GM18511 (cell line): ENCODE results near the gene ANKRD13A.
A peak's percentile ranks its signal among the peaks of the same experiment; 100 is the strongest.

Experiments used
- ATAC-seq: cut with Tn5 transposase; IDR thresholded peaks from one replicate; pipeline ENCODE4 v1.9.1; 2021; ENCODE audit warnings: mild to moderate bottlenecking, moderate library complexity; ENCODE audit not compliant: unreplicated experiment

Gene ANKRD13A

DNA sequence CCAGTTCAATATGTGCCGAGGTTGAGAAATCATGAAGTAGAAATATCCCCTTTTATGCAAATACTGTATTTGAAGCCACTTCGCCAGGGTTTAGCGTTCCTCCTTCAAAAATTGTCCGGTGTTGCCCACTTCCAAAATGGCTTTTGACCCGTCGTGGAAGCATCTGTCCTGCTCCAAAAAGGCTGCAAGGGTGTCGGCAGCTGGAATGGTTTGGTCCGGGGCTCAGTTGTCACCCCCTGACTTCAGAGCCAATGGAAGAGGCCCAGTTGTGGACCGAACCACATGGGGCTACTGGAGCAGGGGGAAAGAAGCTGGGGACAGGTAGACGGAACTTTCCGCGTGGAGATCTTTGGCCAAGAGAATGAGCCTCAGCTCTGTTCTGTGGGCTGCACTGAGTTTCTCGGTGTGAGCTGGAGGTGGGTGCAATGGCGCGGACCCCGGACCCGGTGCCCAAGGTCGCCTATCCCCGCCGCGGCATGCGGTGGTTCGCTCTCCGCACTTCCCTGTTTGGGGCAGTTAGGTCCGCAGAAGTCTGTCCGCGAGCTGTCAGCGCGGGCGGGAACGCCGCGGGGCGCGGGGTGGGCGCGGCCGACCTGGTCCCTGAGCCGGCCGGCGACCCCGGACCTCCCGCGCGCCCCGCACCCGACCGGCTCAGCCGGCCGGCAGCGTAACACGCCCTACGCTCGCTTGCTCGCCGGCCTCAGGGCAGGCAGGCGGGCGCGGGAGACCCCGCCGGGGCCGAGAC lies at the start of gene ANKRD13A:
Gene ANKRD13A (plus strand): TSS at position 527 of the 745 bp plus-strand sequence. CDS start 259 bp downstream, outside the sequence.
- peak; percentile 59 for ATAC-seq

DNA sequence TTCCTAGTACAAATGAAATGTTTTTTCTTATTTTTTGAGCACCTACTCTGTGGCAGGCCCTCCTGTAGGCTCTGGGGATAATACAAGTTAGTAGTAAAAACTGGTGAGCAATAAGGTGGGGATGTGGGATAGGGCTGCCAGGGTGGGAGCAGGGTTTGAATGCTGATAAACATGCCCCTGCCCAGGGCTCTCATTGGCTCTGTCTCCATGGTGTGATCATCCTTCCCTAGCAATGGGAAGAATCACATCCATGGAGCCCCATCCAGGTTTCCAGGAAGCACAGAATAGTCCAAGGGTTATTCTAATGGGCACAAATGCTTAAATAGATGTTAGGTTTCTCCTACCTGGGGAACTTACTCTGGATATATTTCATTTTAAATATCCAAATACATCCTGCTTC lies 48.6 kb upstream of the ANKRD13A start:
- ATAC-seq: no peak

DNA sequence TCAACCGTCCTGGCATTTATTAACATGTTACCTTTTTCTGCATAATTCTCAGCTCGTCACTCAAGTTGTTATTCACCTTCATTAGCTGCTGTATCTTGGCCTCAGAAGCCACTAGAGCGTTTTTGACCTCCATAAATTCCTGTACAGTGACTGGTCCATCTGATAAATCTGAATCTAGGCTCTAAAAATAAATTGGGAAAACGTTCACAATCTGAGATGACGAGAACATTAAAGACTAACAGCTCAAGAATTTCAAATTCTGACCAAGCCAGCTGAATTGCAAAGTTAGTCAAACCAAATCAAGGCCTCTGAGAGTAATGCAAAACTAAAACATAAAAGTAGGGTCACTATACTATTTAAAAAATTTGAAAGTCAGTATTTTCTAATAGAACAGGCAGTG lies 48.1 kb upstream of the ANKRD13A start:
- ATAC-seq: no peak

DNA sequence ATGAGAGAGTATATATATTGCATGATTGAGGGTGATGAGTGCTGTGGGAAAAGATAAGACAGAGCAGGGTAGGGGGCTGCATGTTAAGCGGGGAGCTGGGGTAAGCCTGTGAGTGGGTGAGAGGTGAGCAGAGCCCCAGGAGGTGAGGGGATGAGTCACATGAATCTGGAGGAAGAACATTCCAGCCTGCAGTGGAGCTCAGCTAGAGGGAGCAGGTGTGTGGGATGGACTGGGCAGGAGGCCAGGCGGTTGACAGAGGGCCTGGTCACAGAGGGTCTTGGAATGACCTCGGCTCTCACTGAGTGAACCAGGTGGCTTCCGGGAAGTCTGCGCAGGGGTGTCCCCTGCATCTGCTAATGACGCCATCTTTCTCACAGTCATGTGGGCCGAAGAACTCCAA lies 47.5 kb upstream of the ANKRD13A start:
- ATAC-seq: no peak

DNA sequence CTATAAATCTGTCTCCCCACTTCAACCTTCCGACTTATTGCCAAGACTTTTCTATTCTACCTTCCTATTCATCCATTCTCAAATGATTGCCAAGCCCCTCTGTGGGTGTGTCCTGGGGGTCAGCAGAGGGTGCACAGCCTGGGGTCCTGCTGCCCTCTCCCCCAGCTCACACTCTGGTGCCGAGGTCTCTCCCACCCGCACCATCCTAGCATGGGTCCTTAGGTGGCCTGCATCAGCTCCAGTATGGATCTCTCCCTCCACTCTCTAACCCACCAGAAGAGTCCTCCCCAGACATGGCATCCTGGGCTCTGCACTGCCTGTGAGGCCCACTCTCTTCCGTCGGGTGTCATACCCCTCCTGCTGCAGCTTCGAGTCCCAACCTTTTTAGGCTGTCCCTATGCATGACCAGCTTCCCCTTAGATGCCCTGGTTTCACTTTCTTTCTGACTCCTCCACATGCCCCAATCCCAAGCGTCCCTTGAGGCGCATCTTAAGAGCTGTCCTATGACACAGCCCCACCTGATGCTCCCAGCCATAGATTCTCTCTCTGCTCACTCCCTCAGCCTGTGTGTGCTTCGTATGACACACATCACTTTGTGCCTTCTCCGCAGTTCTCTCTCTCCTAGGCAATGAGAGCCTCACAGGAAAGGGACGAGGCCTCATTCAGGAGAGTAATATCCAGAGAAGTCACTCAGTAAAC lies 46.9 kb upstream of the ANKRD13A start:
- ATAC-seq: no peak

DNA sequence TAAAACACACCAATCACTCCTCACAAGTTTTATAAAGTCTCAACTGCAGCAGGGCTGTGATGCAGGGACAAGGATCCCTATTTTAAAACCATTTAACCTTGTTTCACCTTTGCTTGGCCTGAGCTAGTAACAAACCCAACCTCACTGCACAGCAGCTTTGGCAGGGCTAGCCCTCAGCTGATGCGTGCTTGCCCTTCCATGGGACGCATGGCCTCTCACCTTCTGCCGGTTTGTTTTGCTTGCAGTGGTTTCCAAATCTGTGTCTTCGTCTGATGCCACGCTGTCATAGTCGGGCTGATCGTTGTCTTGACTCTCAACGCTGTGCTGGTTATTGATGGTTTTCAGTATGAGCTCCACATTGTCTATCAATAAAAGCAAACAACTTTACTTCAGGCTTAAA lies 46.4 kb upstream of the ANKRD13A start:
- ATAC-seq: no peak

DNA sequence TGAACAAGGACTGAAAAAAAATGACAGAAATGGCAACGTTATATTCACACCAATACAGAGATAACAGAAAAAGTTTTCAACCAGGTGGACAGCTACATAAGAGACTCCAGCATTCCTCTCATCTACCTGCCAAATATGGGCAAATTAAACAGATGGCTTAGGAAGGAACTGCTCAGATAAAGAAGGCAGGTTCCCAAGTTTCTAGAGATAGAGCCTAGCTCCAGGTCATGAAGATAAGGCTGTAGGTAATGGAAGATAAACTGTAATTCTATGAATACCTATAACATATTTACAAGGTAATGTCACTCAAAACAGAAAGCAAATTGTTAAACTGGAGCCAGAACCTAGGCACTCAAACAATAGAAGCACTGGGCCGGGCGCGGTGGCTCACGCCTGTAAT lies 45.6 kb upstream of the ANKRD13A start:
- ATAC-seq: no peak

DNA sequence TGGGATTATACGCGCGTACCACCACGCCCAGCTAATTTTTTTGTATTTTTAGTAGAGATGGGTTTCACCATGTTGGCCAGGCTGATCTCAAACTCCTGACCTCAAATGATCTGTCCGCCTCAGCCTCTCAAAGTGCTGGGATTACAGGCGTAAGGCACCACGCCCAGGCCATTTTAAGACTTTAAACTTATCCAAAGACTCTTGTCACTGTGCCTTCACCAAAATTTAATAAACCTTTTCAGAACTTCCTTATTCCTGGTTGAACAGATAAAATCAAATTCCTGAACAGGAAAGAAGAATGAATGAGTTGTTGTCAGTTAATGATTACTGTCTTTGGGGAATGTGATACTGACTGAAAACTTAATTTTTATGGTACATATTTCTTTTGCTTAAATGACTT lies 40.9 kb upstream of the ANKRD13A start:
- no peak for ATAC-seq

DNA sequence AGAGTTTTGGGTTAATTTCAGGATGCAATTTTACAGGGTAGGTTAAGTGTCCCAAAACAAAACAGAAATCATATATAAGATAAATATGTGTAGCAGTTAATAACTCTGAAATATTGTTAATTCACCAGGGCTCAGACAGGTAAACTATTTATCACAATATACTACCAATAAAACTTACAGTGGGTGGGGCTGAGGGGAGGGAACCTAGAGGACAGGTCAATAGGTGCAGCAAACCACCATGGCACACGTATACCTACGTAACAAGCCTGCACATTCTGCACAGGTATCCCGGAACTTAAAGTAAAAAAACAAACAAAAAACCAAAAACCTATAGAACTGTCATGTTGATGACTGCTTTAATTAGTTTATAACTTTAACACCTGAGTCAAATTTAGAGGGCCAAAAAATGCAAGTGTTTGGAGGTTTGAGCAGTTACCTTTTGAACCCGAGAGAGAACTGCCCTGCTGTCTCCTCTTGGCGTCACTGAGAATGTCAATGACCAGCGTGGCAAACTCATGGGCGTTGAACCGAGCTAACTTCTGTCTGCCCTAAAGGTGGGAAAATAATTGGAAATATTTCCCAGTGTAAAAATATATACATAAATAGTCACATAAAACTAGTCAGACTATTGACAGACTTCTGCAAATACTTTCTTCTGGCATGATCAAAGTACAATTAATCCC lies 39.7 kb upstream of the ANKRD13A start:
- no peak for ATAC-seq

DNA sequence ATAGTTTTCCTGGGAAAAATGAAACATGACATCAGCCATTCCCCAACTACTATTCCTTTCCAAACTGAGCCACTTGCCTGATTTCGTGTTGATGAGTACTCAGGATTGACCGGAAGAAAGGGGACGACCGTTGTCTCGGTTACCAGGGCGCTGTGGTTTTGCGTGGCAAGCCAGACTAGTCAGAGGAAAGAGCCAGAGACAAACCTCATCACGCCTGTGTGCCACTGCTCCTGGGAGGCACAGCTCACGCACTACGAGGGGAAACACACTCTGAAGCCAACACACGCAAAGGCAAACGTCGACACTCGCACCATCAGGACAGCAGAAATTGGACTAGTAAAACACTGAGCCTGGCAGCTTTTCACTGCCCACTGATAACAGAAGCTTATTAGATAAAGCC lies 38.0 kb upstream of the ANKRD13A start:
- ATAC-seq: no peak

DNA sequence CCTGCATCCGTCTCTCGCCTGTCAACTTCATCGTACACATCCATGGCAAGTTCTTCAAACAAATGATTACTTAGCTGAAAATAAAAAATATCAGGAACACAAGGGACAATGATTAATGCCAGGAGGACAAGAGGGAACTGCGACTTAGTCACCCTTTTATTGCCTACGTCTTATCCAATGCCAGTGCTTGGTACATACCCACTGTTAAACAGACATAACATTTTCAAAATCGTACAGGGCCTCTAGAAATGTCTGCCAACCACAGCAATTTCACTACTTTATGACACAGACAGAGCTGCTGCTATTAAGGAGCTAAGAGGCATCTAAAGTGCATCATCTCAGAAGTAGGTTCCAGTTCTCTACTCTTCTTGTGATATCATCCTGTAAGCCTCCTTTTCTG lies 37.6 kb upstream of the ANKRD13A start:
- no peak for ATAC-seq

DNA sequence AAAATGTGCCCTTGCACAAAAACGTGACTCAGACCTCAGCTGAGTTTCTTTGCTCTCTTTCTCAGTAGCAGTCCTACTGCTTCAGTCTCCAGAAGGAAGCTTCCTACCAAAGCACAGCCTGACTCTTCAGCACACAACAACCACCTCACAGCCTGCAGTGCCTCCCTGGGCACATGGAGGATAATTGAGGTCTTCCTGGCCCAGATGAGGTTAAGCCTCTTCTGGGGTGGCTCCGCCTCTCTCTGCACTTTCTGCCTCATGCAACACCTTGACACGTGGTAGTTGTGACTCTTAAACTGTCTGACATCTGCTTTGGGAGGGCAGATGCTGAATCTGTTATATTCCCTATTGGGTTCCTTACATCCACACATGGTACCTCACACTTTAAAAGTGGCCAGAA lies 36.8 kb upstream of the ANKRD13A start:
- ATAC-seq: no peak

DNA sequence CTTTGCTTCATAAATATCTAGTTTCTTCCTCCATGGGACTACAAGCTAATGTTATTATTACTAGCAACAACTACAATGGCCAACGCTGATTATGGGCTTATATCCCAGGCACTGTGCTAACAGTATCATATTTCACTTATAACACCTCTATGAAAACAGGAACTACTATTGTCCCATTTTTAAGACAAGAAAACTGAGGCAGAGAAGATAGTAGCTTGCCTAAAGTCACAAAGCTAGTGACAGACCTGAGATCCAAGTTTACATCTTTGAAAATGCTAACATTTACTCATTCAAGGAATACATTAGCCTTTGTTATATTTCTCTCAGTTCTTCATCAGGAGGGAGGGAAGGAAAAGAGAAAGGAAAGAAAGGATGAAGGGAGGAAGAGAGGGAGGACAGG lies 35.9 kb upstream of the ANKRD13A start:
- ATAC-seq: no peak

DNA sequence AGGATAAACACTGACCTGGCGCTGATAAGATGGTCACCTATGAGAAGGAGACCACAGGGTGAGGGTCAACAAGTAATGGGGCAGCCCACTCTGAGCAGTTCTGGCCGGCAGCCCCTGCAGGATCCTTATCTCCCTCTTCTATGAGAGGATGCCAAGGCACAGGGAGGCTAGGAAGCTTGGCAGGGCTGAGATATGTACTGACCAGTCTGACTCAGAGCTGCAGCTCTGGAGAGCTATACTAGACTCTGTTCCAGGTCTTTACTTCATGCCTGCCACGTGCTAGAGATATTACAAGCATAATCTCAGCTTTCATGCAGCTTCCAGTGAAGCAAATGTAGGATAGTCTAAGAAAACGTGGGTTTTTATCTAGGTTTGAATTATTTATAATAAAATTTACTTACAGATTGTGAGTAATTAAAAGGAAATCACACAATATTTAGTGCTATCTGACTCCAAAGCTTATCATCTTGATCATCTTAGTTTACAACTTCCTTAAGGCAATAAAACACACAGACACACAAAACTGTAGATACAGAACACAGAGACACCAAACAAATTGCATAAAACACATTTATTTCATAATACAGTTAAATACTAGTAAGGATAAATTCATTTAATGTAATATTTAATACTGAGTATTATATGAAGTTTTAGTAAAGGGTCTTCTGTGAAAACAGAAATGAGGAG lies 35.3 kb upstream of the ANKRD13A start:
- ATAC-seq: no peak

DNA sequence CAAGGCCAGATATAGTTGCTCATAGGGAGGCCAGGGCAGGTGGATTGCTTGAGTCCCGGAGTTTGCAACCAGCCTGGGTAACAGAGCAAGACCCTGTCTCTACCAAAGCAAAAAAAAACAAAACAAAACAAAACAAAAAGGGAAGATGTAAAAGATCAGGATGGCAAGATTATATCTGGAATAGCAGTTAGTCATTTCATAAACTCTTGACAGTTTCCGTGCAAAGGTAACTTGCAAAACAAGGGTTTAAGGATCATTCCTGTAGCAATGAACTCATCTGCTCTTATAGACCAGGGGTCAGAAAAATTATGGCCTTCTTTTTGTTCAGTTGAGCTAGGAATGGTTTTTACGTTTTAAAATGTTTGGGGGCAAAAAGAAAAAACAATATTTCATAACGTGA lies 32.7 kb upstream of the ANKRD13A start:
- ATAC-seq: no peak

DNA sequence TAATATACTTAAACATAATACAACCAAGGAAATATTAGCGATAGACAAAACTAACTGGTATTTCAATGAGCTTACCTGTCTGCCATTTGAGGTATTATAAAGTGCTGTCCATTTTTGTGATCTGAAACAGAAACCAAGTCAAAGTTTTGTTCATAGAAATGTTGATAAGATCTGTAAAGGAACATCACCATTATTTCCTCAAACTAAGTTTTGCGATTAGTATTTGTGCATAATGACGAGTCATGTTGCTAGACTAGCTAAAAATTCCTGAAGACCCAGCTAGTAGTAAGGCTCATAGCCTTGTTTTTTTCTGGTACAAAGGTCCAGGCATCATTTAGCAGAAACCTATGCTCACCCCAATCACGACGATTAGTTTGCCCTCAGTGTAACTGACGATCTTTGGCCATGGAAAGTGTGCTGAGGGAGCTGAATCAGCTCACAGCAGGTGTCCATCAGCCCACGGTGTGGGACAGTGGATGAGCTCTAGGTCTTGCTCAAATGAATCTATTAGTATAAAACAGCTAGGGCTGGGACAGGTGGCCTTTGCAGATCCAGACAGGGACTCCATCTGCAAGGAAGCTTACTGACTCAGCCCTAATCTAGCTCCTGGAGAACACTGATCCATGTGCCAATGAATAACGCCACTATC lies 31.7 kb upstream of the ANKRD13A start:
- no peak for ATAC-seq

DNA sequence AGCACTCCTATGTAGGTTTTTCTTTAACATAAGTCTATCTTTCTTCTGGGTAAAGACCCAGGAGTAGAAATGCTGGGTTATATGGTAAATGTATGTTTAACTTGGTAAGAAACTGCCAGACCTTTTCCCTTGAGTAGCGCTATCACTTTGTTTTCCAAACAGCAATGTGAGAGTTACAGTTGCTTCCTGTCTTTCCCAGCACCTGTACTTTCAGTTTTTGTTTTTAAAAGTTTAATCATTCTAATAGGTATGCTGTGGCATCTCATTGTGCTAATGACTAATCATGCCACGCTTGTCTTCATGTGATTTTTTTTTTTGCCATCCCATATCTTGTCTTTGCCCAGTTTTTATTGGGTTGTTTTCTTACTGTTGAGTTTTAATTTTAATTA lies 31.2 kb upstream of the ANKRD13A start:
- no peak for ATAC-seq

DNA sequence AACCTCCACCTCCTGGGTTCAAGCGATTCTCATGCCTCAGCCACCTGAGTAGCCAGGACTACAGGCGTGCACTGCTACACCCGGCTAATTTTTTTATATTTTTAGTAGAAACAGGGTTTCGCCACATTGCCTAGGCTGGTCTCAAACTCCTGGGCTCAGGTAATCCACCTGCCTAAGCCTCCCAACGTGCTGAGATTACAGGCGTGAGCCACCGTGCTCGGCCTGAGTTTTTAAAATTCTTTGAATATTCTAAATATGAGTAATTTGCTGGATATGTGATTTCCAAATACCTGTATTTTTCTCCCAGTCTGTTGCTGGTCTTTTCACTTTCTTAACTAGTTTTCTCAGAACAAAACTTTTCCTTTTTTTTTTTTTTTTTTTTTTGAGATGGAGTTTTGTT lies 30.4 kb upstream of the ANKRD13A start:
- ATAC-seq: no peak

DNA sequence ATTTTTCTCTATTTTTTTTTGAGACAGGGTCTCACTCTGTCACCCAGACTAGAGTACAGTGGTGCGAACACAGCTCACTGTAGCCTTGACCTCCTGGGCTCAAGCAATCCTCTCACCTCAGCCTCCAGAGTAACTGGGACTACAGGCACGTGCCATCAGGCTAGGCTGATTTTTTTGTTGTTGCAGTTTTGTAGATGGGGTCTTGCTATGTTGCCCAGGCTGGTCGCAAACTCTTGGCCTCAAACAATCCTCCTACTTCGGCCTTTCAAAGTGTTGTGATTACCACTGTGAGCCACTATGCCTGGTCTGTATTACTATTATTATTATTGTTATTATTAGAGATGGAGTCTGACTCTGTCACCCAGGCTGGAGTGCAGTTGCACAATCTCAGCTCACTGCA lies 26.4 kb upstream of the ANKRD13A start:
- ATAC-seq: no peak

DNA sequence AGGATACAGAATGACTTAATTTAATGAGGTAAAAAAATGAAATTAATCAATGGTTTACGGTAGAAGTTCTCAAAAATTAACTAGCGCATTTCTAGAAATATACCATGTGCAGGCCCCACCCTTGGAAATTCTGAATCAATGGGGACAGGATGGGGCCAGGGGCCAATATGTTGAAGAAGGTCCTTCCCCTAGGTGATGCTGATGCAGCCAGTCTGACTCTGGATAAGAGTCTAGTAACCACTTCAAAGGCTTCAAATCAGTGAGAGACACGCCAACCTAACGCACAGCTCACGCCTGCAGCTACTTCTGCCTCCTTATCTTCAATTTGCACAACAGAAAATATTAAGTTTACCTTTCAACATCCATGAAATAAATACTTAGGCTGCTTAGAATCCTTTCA lies 17.9 kb upstream of the ANKRD13A start:
- no peak for ATAC-seq

DNA sequence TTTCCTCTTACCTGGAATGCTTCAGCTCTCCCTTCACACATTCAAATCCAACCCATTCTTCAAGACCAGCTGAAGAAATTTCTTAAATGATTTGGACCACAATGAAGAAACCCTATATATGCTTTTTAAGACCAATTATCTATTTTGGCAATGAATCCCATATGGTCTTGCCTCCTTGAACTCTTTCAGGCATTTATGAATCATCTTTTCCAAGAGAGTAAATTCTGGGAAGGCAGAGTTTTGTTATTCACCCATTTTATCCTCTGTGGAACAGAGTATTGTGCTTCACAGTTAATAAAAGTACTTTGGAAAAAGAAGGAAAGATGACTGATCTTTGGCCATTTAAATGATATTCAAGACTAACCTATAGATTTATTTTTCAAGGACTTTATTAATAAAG lies 17.0 kb upstream of the ANKRD13A start:
- no peak for ATAC-seq
